ENCODE measurements around the gene SPTBN2.

Gene SPTBN2

DNA sequence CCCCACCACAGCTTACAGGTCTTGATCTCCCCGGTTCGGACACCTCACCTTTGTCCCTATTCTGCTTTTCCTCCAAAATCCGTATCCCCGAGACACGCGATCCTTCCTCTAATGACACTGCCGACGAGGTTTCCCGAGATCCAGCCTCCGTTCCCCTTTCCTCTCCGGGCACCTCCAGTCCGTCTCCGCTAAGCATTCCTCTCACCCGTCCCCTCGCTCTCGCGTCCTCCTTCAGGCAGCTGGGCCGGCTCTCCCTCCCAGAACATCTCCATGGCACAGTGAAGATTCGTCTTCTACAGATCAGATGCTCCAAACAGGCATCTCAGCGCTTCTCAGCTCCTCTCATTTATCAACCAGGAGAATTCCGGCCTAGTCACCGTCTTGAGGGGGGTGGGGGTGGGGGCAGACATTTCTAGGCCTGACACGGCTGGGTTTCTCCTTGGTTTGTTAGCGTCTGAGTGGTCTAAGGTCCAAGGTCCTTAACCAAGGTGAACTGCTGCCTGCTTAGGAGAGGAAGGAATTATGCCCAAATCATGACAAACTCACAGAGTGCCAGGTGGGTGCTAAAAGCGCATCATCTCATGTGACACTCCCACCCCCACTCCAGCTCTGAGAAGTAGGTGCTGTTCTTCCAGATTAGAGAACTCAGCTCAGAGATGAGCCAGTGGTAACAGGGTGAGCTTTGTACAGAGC, at the start of gene SPTBN2:
Gene SPTBN2 (minus strand): TSS at position 524 of the 693 bp plus-strand sequence. CDS start 7,976 bp downstream, outside the sequence.
- no peak within 1 kb of the TSS for H3K27ac ChIP-seq
- TF ChIP-seq, protein P1, sequence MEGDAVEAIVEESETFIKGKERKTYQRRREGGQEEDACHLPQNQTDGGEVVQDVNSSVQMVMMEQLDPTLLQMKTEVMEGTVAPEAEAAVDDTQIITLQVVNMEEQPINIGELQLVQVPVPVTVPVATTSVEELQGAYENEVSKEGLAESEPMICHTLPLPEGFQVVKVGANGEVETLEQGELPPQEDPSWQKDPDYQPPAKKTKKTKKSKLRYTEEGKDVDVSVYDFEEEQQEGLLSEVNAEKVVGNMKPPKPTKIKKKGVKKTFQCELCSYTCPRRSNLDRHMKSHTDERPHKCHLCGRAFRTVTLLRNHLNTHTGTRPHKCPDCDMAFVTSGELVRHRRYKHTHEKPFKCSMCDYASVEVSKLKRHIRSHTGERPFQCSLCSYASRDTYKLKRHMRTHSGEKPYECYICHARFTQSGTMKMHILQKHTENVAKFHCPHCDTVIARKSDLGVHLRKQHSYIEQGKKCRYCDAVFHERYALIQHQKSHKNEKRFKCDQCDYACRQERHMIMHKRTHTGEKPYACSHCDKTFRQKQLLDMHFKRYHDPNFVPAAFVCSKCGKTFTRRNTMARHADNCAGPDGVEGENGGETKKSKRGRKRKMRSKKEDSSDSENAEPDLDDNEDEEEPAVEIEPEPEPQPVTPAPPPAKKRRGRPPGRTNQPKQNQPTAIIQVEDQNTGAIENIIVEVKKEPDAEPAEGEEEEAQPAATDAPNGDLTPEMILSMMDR (IDR thresholded peaks at IDR 0.05): no peak
- DNase-seq (ENCODE audit: low spot score): no peak
- H3K4me3 ChIP-seq: peak within 1 kb of the TSS; percentile 79

DNA sequence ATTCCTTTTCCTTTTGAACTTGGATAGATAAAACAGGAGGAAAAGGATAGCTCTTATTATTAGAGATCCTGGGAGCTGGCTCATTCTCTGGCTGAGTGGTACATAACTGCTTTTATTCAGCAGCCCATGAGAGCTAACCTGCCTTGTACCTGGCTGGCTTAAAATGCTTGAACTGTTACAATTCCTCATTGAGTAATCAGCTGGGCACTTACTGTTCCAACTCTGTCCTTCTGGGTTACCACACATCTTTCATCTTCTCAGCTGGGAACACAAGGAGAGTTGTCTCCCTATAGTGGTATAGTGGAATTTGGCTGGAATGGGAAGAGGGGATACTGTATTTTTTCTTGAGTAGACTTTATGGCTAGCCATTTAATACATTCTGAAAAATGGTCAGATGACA, 39.8 kb upstream of the SPTBN2 start:
- no peak overlapping the region for H3K27ac ChIP-seq
- TF ChIP-seq, protein P1 (IDR thresholded peaks at IDR 0.05): no peak
- H3K4me3 ChIP-seq: no peak overlapping the region
- no peak for DNase-seq (ENCODE audit: low spot score)

GRCh38 chr11:66768088-66768521, 39.1 kb upstream of the SPTBN2 start:
- no peak for DNase-seq (ENCODE audit: low spot score)
- Histone ChIP-seq H3K4me3 (no peak overlapping the region), H3K27ac (no peak overlapping the region)
- TF ChIP-seq, protein P1 (IDR thresholded peaks at IDR 0.05): no peak

DNA sequence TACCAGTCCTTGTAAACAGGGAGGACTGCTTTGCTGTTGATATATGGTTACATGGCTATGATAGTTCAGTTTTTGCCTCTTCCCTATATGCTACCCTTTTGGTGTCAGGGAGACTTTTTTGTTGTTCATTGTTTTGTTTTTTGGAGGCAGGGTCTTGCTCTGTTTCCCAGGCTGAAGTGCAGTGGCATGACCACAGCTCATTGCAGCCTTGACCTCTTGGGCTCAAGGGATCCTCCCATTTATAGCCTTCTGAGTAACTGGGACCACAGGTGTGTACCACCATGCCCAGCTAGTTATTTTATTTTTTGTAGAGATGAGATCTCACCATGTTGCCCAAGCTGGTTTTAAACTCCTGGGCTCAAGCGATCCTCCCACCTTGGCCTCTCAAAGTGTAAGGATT, 38.6 kb upstream of the SPTBN2 start:
- TF ChIP-seq, protein P1 (IDR thresholded peaks at IDR 0.05): no peak
- H3K27ac ChIP-seq: no peak overlapping the region
- no peak for DNase-seq (ENCODE audit: low spot score)
- H3K4me3 ChIP-seq: no peak overlapping the region

DNA sequence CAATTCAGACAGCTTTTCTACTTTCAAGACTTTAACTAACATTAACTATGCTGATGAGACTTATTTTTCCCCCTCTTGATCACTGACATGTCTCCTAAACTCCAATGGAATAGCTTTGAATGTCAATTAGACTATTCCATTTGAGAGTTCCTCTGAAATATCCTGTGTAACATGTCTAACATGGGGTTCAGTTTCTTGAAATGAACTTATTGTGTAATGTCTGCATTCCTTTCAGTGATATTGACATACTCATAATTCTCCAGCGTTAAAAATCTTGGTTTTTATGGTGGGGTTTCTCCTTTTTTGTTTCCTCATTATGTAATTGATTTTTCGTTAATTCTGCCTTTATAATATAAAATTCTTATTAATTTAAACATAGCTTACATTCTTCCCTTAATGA, 37.7 kb upstream of the SPTBN2 start:
- TF ChIP-seq, protein P1 (IDR thresholded peaks at IDR 0.05): no peak
- no peak for DNase-seq (ENCODE audit: low spot score)
- H3K4me3 ChIP-seq: no peak overlapping the region
- H3K27ac ChIP-seq: no peak overlapping the region

GRCh38 chr11:66762088-66762487, 33.1 kb upstream of the SPTBN2 start:
- no peak for DNase-seq (ENCODE audit: low spot score)
- Histone ChIP-seq H3K4me3 (no peak overlapping the region), H3K27ac (no peak overlapping the region)
- TF ChIP-seq, protein P1 (IDR thresholded peaks at IDR 0.05): no peak

- TF ChIP-seq, protein P1 (IDR thresholded peaks at IDR 0.05): no peak
- DNase-seq (ENCODE audit: low spot score): no peak
- Histone ChIP-seq H3K4me3 (no peak overlapping the region), H3K27ac (no peak overlapping the region)
Observed at GRCh38 chr11:66752148-66752547, 23.1 kb upstream of the SPTBN2 start.

Data from coronary artery (tissue), 2 donors.